Measurements from ENCODE around the gene RRP7A.
"Not testable (repeated sequence)": the region's sequence is repeated elsewhere in the genome, so short reads cannot be mapped to it uniquely, and the experiment has no call there.

RRP7A gene, protein sequence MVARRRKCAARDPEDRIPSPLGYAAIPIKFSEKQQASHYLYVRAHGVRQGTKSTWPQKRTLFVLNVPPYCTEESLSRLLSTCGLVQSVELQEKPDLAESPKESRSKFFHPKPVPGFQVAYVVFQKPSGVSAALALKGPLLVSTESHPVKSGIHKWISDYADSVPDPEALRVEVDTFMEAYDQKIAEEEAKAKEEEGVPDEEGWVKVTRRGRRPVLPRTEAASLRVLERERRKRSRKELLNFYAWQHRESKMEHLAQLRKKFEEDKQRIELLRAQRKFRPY

GRCh38 chr22:42519525-42520401, at the start of gene RRP7A:
TSS of gene RRP7A (minus strand) at chr22:42519796. CDS start at chr22:42519786, 10 bp downstream.
- DNase-seq (ENCODE audit: low read depth) = peak; percentile 78

GRCh38 chr22:42567950-42568349, 48.4 kb upstream of the RRP7A start:
- not testable (repeated sequence) for DNase-seq (ENCODE audit: low read depth)

GRCh38 chr22:42565956-42566355, 46.4 kb upstream of the RRP7A start:
- DNase-seq (ENCODE audit: low read depth) = no peak

DNA sequence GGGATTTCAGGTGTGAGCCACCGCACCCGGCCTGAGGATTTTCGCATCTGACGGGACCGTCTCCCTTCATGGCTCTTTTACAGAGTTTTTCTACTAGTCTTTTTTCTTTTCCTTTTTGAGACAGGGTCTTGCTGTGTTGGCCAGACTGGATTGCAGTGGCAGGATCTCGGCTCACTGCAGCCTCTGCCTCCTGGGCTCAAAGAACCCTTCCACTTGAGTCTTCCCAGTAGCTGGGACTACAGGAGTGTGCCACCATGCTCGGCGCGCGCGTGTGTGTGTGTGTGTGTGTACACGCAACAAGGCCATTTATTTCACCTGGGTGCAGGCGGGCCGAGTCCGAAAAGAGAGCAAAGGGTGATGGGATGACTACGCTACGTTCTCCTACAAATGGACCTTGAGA, 45.1 kb upstream of the RRP7A start:
- DNase-seq (ENCODE audit: low read depth) = no peak

GRCh38 chr22:42563943-42564342, 44.3 kb upstream of the RRP7A start:
- DNase-seq (ENCODE audit: low read depth) = not testable (repeated sequence)

DNA sequence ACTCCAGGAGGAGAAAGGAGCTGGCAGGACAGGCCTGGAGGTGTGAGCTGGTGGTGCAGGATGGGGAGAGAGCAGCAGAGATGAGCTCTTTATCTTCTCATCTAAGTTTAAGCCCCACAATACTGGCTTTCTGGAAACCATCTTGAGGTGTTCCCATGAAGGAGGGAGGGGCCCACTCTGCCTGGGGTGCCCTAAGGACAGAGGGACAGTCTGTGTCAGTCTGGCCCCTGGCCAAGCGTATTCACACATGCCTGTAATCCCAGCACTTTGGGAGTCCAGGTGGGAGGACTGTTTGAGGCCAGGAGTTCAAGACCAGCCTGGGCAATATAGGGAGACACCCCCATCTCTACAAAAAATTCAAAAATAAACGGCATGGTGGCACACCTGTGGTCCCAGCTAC, 43.1 kb upstream of the RRP7A start:
- no peak for DNase-seq (ENCODE audit: low read depth)

DNA sequence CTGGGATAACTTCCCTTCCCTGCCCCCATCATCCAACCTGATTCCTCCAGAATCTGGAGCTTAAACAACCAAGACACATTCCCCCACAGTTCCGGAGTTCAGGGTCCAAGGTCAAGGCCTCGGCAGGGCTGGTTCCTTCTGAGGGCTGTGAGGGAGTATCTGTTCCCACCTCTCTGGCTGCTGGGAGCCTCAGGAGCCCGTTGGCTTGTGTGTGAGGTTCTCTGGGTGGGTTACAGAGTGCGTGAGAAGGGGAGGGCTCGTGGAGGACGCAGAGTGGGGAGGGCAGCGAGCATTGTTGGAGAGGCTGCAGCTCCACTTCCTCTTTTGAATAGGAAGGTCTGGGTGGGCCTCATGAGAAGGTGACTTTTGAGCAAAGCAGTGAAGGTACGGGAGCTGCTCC, 42.7 kb upstream of the RRP7A start:
- no peak for DNase-seq (ENCODE audit: low read depth)

DNA sequence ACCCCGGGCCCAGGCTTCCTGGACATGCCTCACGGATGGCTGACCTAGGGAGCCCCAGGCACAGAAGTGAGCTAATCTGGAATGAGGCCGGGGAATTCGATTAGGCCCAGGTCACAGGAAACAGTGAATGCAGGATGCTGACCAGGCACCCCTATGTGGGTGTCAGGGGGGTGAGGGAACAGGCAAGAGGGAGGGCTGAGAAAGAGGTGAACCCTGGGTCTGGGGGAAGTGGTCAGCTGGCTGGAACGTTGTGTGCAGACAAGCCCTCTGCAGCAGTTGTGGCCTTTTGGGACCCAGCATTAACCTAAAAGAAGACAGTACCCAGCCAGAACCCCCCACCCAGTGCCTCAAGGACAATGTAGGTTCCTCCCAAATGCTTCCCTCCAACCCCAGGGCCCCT, 42.3 kb upstream of the RRP7A start:
- no peak for DNase-seq (ENCODE audit: low read depth)

GRCh38 chr22:42560781-42561180, 41.2 kb upstream of the RRP7A start:
- DNase-seq (ENCODE audit: low read depth) = no peak

DNA sequence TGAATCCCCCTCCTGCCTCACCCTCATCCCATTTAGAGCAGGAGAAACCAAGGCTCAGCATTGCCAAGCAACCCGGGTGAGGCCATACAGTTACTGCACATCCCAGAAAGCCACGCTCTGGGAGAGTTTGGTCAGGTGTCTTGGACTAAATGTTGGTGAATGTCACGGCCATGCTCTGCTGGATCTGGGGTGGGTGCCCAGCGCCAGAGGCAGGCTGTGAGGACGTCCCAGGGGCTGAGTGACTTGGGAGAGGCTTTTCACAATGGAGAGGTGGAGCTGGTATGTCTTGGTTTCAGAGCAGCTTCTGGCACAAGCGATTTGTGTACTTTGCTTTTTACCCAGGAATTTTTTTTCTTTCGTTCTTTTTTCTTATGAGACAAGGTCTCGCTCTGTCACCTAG, 40.8 kb upstream of the RRP7A start:
- DNase-seq (ENCODE audit: low read depth) = no peak

- peak; percentile 60 for DNase-seq (ENCODE audit: low read depth)
These were observed 34.1 kb upstream of the RRP7A start, which contains the start of gene SERHL2 for GRCh38 chr22:42553475-42554361. TSS of gene SERHL2 (plus strand) at chr22:42553956. CDS start at chr22:42554021, 65 bp downstream.

- DNase-seq (ENCODE audit: low read depth) = not testable (repeated sequence)
These were observed 32.7 kb upstream of the RRP7A start for GRCh38 chr22:42552294-42552647.

- DNase-seq (ENCODE audit: low read depth) = no peak
These were observed 29.9 kb upstream of the RRP7A start for GRCh38 chr22:42549331-42550060.

DNA sequence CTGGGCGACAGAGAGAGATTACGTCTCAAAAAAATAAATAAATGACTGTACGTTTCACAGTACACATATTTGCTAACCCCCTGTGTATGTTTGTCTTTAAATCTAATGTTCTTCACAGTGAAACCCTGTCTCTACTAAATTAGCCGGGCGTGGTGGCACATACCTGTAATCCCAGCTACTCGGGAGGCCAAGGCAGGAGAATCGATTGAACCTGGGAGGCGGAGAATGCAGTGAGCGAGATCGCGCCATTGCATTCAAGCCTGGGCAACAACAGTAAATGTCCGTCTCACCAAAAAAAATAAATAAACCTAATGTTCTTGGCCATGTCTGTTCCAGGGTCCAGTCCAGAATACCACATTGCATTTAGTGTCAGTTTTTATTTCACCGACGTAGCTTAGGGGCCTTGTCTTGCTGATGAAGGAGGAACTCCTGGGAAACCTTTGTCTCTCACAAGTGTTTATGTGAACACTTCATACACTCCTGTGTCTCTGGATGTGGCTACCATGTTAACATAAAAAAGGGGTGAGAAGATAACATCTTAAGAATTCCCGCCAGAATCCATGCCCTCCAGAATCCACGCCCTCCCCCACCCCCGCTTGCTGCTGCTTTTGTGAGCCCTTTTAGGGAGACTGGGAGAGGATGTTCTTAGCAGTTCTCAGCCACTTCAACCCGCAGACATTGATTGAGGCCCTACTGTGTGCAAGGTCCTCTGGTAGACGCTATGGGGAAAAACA, 29.2 kb upstream of the RRP7A start:
- no peak for DNase-seq (ENCODE audit: low read depth)

DNA sequence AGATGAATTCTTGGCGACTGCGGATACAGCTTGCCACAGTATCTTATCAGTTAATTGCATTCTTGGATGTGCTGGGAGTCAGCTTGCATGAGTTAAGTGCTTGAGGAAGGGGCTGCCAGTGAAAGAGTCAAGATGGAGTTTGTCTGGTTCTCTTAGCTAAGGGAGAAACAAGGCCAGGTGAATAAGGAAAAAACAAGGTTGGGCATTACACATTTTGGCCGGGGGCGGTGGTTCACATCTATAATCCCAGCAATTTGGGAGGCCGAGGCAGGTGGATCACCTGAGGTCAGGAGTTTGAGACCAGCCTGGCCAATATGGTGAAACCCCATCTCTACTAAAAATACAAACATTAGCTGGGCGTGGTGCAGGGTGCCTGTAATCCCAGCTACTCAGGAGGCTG, 28.5 kb upstream of the RRP7A start:
- not testable (repeated sequence) for DNase-seq (ENCODE audit: low read depth)

- no peak for DNase-seq (ENCODE audit: low read depth)
These were observed 28.0 kb upstream of the RRP7A start for GRCh38 chr22:42547562-42547961.

DNA sequence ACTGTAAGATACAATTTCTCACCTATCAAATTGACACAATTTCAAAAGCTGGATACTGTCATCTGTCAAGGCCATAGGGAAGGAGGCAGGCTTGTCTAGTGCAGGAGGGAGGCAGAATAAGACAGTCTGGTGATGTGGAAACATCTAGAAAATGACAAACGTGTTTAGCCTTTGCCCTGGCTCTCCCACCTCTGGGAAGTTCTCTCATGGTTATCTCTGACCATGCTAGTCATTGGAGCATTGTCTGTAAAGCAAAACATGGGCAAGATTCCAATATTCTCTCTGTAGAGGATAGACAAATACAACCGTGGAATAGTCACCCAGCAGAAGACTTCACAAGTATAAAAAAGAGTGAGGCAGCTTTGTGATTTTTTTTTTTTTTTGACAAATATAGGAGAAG, 25.1 kb upstream of the RRP7A start:
- no peak for DNase-seq (ENCODE audit: low read depth)

GRCh38 chr22:42539236-42539771, 19.7 kb upstream of the RRP7A start:
- not testable (repeated sequence) for DNase-seq (ENCODE audit: low read depth)

DNA sequence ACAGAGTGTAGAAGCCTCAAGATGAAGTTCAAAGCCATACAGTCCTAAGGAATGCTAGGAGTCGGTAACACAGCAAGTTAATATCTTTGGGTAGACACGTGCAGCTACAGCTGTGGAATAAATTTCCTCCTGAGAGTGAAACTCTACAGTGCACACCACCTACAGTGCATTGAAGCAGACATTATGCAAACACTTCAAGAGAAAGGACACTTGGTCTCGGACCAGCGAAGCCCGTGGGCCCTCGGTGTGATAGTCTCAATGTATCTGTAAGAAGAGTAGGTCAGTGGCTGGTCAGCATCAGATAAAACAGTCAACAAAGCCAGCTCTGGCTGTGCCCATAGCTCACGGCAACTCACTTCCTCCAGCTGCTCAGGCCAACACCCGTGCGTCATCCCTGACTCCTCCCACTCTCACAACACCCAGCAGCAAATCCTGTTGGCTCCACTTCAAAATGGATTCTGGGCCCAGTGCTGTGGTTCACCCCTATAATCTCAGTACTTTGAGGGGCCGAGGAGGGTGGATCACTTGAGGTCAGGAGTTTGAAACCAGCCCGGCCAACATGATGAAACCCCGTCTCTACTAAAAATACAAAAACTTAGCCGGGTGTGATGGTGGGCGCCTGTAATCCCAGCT, 17.7 kb upstream of the RRP7A start:
- DNase-seq (ENCODE audit: low read depth) = not testable (repeated sequence)

DNA sequence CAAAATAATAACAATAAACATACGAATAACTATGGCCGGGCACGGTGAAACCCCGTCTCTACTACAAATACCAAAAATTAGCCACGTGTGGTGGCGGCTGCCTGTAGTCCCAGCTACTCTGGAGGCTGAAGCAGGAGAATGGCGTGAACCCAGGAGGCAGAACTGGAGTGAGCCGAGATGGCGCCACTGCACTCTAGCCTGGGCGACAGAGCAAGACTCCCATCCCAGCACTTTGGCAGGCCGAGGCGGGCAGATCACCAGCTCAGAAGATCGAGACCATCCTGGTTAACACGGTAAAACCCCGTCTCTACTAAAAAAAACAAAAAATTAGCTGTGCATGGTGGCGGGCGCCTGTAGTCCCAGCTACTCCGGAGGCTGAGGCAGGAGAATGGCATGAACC, 17.0 kb upstream of the RRP7A start:
- not testable (repeated sequence) for DNase-seq (ENCODE audit: low read depth)
